ENCODE data around the gene KRTAP12-3. TPM values are rescaled to one million over a fixed set of nuclear protein-coding genes. Genes with fewer than 3 reads are reported as not detected.

KRTAP12-3 gene
- total and polyA plus RNA-seq, 9 of the 15 experiments (the other 6 are each of a cell fraction or from before 2014, with no cell fraction given) = not detected

GRCh38 chr21:44695184-44695583, 37.5 kb downstream of the KRTAP12-3 start:
- Histone ChIP-seq H3K27ac (ENCODE audit: extremely low read depth, low read depth, low read length) (no peak overlapping the region), H3K36me3 (ENCODE audit: control insufficient read depth, insufficient read depth, low read length) (no peaks in the 10 kb centered on the region), H3K27me3 (ENCODE audit: control insufficient read depth in 2 of 2, insufficient read depth in 2 of 2, low read length in 2 of 2) (peaks cover 20 to 48% of the 10 kb centered on the region in 2 experiments; a peak in 4 of 5 replicates), H2AFZ (ENCODE audit: low read depth, low read length) (no peak overlapping the region), H3K4me2 (ENCODE audit: insufficient read depth, low read length) (no peak overlapping the region), H4K20me1 (replicated peaks; ENCODE audit: control insufficient read depth, insufficient read depth, low read length) (no peaks in the 10 kb centered on the region), H3K4me3 (no peak overlapping the region), H3K9me1 (ENCODE audit: control insufficient read depth, insufficient read depth, low read length) (no peaks in the 10 kb centered on the region), H3K79me2 (ENCODE audit: control insufficient read depth, insufficient read depth, low read length) (no peaks in the 10 kb centered on the region), H3K9ac (ENCODE audit: insufficient read depth in 1 of 2, low read depth in 2 of 2, low read length in 2 of 2) (no peak overlapping the region), H3K9me3 (replicated peaks; ENCODE audit: control insufficient read depth, insufficient read depth, low read depth, low read length) (no peaks in the 10 kb centered on the region; the same call in 1 of the 2 replicates), H3K4me1 (replicated peaks in 1 of 2; ENCODE audit: control insufficient read depth in 2 of 2, insufficient read depth in 2 of 2, low read length in 2 of 2) (0 out of 5 replicates have a peak, but pooled peaks cover 0 to 4% of the 10 kb centered on the region in 2 experiments)
- in situ Hi-C loops (cut with MboI) = no loop called here
- BruUV-seq (replicated peaks) = no TSS peak
- no peak for FAIRE-seq
- CTCF ChIA-PET (ENCODE audit: low intra/inter-chr PET ratio) = no interaction called here
- POLR2A ChIA-PET = interaction anchor here (0.6 to 1.1 kb wide), 2 partner anchors 75 to 94 kb away, joined by 3 to 4 read pairs; no protein-coding TSS in a partner anchor
- intact Hi-C loops (cut with micrococcal nuclease) = no loop called here
- 0% methylated on average over 8 of the region's 8 CpGs for WGBS (ENCODE audit: insufficient coverage, low coverage, missing lambda C conversion rate)
- ATAC-seq = no peak
- peak in 1 of 4 experiments; percentile 6 for DNase-seq (ENCODE audit: extremely low read depth in 1 of 4, low spot score in 3 of 4)
- TF ChIP-seq, protein P1, sequence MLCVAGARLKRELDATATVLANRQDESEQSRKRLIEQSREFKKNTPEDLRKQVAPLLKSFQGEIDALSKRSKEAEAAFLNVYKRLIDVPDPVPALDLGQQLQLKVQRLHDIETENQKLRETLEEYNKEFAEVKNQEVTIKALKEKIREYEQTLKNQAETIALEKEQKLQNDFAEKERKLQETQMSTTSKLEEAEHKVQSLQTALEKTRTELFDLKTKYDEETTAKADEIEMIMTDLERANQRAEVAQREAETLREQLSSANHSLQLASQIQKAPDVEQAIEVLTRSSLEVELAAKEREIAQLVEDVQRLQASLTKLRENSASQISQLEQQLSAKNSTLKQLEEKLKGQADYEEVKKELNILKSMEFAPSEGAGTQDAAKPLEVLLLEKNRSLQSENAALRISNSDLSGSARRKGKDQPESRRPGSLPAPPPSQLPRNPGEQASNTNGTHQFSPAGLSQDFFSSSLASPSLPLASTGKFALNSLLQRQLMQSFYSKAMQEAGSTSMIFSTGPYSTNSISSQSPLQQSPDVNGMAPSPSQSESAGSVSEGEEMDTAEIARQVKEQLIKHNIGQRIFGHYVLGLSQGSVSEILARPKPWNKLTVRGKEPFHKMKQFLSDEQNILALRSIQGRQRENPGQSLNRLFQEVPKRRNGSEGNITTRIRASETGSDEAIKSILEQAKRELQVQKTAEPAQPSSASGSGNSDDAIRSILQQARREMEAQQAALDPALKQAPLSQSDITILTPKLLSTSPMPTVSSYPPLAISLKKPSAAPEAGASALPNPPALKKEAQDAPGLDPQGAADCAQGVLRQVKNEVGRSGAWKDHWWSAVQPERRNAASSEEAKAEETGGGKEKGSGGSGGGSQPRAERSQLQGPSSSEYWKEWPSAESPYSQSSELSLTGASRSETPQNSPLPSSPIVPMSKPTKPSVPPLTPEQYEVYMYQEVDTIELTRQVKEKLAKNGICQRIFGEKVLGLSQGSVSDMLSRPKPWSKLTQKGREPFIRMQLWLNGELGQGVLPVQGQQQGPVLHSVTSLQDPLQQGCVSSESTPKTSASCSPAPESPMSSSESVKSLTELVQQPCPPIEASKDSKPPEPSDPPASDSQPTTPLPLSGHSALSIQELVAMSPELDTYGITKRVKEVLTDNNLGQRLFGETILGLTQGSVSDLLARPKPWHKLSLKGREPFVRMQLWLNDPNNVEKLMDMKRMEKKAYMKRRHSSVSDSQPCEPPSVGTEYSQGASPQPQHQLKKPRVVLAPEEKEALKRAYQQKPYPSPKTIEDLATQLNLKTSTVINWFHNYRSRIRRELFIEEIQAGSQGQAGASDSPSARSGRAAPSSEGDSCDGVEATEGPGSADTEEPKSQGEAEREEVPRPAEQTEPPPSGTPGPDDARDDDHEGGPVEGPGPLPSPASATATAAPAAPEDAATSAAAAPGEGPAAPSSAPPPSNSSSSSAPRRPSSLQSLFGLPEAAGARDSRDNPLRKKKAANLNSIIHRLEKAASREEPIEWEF (CRISPR knock-in tag; IDR thresholded peaks at IDR 0.05) = no peak
- TF ChIP-seq ZNF174 (CRISPR knock-in tag; IDR thresholded peaks at IDR 0.05) (no peak), NFIX (CRISPR knock-in tag; IDR thresholded peaks at IDR 0.05; ENCODE audit: low read depth) (no peak), ZC3H8 (IDR thresholded peaks at IDR 0.05) (no peak), TARDBP (IDR thresholded peaks at IDR 0.05) (no peak), MTF1 (CRISPR knock-in tag; IDR thresholded peaks at IDR 0.05; ENCODE audit: borderline replicate concordance) (no peak), ZNF143 (CRISPR knock-in tag; IDR thresholded peaks at IDR 0.05) (no peak), ZKSCAN1 (IDR thresholded peaks at IDR 0.05; ENCODE audit: low read depth, low read length) (no peak), BRD9 (IDR thresholded peaks at IDR 0.05; ENCODE audit: low read depth, partially characterized antibody) (no peak), CCAR2 (IDR thresholded peaks at IDR 0.05; ENCODE audit: low read depth, low read length) (no peak), ZNF76 (CRISPR knock-in tag; IDR thresholded peaks at IDR 0.05; ENCODE audit: borderline replicate concordance) (no peak), EZH2 (IDR thresholded peaks at IDR 0.05; ENCODE audit: borderline replicate concordance, low read depth, low read length) (no peak), FOXP1 (CRISPR knock-in tag; IDR thresholded peaks at IDR 0.05) (no peak)
- TF ChIP-seq, protein P2, sequence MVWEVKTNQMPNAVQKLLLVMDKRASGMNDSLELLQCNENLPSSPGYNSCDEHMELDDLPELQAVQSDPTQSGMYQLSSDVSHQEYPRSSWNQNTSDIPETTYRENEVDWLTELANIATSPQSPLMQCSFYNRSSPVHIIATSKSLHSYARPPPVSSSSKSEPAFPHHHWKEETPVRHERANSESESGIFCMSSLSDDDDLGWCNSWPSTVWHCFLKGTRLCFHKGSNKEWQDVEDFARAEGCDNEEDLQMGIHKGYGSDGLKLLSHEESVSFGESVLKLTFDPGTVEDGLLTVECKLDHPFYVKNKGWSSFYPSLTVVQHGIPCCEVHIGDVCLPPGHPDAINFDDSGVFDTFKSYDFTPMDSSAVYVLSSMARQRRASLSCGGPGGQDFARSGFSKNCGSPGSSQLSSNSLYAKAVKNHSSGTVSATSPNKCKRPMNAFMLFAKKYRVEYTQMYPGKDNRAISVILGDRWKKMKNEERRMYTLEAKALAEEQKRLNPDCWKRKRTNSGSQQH (CRISPR knock-in tag; IDR thresholded peaks at IDR 0.05) = no peak
